H9 (cell line): ENCODE results near the gene SLC8B1. TPM values are rescaled to one million over a fixed set of nuclear protein-coding genes. Genes with fewer than 3 reads are reported as not detected.

Source experiments
- DNase-seq: peaks from one replicate; pipeline ENCODE4 v3.0.0-alpha.2; 2017
- H2AFZ ChIP-seq: one replicate; pipeline ENCODE4 v1.6.1; 2013; ENCODE audit warnings: mild to moderate bottlenecking, low read length, control low read depth, moderate library complexity
- H2AK5ac ChIP-seq: 2 replicates; pipeline ENCODE4 v1.6.1; 2013; ENCODE audit warnings: low read length, control low read depth, mixed read lengths; ENCODE audit not compliant: insufficient read length
- H2BK120ac ChIP-seq: one replicate; pipeline ENCODE4 v1.6.1; 2013; ENCODE audit warnings: low read depth, mild to moderate bottlenecking, low read length, control low read depth, inconsistent platforms; ENCODE audit not compliant: poor library complexity, severe bottlenecking
- H2BK12ac ChIP-seq: 2 replicates; pipeline ENCODE4 v1.6.1; 2013; ENCODE audit warnings: low read length, control low read depth, mixed read lengths, low read depth; ENCODE audit not compliant: insufficient read length
- H2BK15ac ChIP-seq: 2 replicates; pipeline ENCODE4 v1.6.1; 2013; ENCODE audit warnings: low read depth, low read length, control low read depth
- H2BK20ac ChIP-seq: one replicate; pipeline ENCODE4 v1.6.1; 2013; ENCODE audit warnings: low read depth, mild to moderate bottlenecking, low read length, control low read depth, inconsistent platforms; ENCODE audit not compliant: poor library complexity, severe bottlenecking
- H2BK5ac ChIP-seq: 2 replicates; pipeline ENCODE4 v1.6.1; 2013; ENCODE audit warnings: low read length, control low read depth, mixed read lengths; ENCODE audit not compliant: insufficient read length
- H3K14ac ChIP-seq: 2 replicates; pipeline ENCODE4 v1.6.1; 2013; ENCODE audit warnings: low read length, control low read depth; ENCODE audit not compliant: insufficient read depth
- H3K18ac ChIP-seq: 2 replicates; pipeline ENCODE4 v1.6.1; 2013; ENCODE audit warnings: low read depth, mild to moderate bottlenecking, mixed read lengths, low read length, control low read depth; ENCODE audit not compliant: insufficient read length
- H3K23ac ChIP-seq: 2 replicates; pipeline ENCODE4 v1.6.1; 2013; ENCODE audit warnings: low read length, control low read depth, mixed read lengths, low read depth; ENCODE audit not compliant: insufficient read length
- H3K23me2 ChIP-seq: 2 replicates; pipeline ENCODE4 v1.6.1; 2013; ENCODE audit warnings: low read depth, mild to moderate bottlenecking, mixed read lengths, low read length, control low read depth; ENCODE audit not compliant: insufficient read length, poor library complexity, severe bottlenecking
- H3K27ac ChIP-seq: 2 replicates; pipeline ENCODE4 v1.5.1; 2013; ENCODE audit warnings: low read length, control low read depth, mixed read lengths, low read depth; ENCODE audit not compliant: insufficient read length
- H3K27me3 ChIP-seq: 2 replicates; pipeline ENCODE4 v1.6.1; 2013; ENCODE audit warnings: low read length, control low read depth, inconsistent platforms; ENCODE audit not compliant: insufficient read depth
- H3K4ac ChIP-seq: 2 replicates; pipeline ENCODE4 v1.6.1; 2013; ENCODE audit warnings: low read depth, mild to moderate bottlenecking, control low read depth, inconsistent platforms, low read length, moderate library complexity
- H3K4me1 ChIP-seq: 2 replicates; pipeline ENCODE4 v1.6.1; 2013; ENCODE audit warnings: low read length, control low read depth, inconsistent platforms; ENCODE audit not compliant: insufficient read depth
- H3K4me2 ChIP-seq: 2 replicates; pipeline ENCODE4 v1.6.1; 2013; ENCODE audit warnings: low read length, control low read depth, mixed read lengths; ENCODE audit not compliant: insufficient read length, insufficient read depth
- H3K56ac ChIP-seq: 2 replicates; pipeline ENCODE4 v1.6.1; 2013; ENCODE audit warnings: low read depth, mild to moderate bottlenecking, mixed read lengths, low read length, control low read depth; ENCODE audit not compliant: insufficient read length
- H3K79me1 ChIP-seq: 2 replicates; pipeline ENCODE4 v1.6.1; 2013; ENCODE audit warnings: low read depth, mild to moderate bottlenecking, moderate library complexity, low read length, control low read depth, inconsistent platforms; ENCODE audit not compliant: insufficient read depth, poor library complexity, severe bottlenecking
- H3K79me2 ChIP-seq: 2 replicates; pipeline ENCODE4 v1.6.1; 2013; ENCODE audit warnings: low read length, control low read depth, inconsistent platforms; ENCODE audit not compliant: insufficient read depth
- H3K9ac ChIP-seq: 2 replicates; pipeline ENCODE4 v1.6.1; 2013; ENCODE audit warnings: low read length, control low read depth, mixed read lengths; ENCODE audit not compliant: insufficient read length; ENCODE audit errors: extremely low read depth
- H3K9me3 ChIP-seq: one replicate; pipeline ENCODE4 v1.6.1; 2013; ENCODE audit warnings: low read depth, low read length, inconsistent platforms; ENCODE audit not compliant: control insufficient read depth
- H3T11ph ChIP-seq: one replicate; pipeline ENCODE4 v1.6.1; 2013; ENCODE audit warnings: mild to moderate bottlenecking, low read length, control low read depth, inconsistent platforms
- H4K20me1 ChIP-seq: one replicate; pipeline ENCODE4 v1.6.1; 2013; ENCODE audit not compliant: control insufficient read depth, insufficient read length, insufficient read depth
- H4K5ac ChIP-seq: 2 replicates; pipeline ENCODE4 v1.6.1; 2013; ENCODE audit warnings: low read depth, mild to moderate bottlenecking, mixed read lengths, low read length, control low read depth; ENCODE audit not compliant: insufficient read length
- H4K8ac ChIP-seq: replicated peaks from 2 replicates; pipeline ENCODE4 v1.6.1; 2013; ENCODE audit warnings: low read length, control low read depth, mixed read lengths, low read depth; ENCODE audit not compliant: insufficient read length
- H4K91ac ChIP-seq: 2 replicates; pipeline ENCODE4 v1.6.1; 2013; ENCODE audit warnings: low read depth, mild to moderate bottlenecking, moderate library complexity, mixed read lengths, low read length, control low read depth; ENCODE audit not compliant: insufficient read length
- H3K27ac Mint-ChIP-seq, 3 experiments: 2 replicates in 2 of 3; 3 replicates in 1 of 3; pipeline ENCODE4 v1.8.0; 2020 to 2021; ENCODE audit warnings: mixed read lengths in 3 of 3, mild to moderate bottlenecking in 1 of 3, moderate library complexity in 1 of 3
- H3K27me3 Mint-ChIP-seq: 2 replicates; pipeline ENCODE4 v1.8.0; 2021; ENCODE audit warnings: low read depth, mild to moderate bottlenecking, moderate library complexity, mixed read lengths
- H3K36me3 Mint-ChIP-seq, 3 experiments: 2 replicates in 2 of 3; 3 replicates in 1 of 3; pipeline ENCODE4 v1.8.0; 2020 to 2021; ENCODE audit warnings: low read depth in 3 of 3, mixed read lengths in 3 of 3; ENCODE audit not compliant: insufficient read depth in 1 of 3
- H3K4me1 Mint-ChIP-seq, 2 experiments: 2 replicates each; pipeline ENCODE4 v1.8.0; 2020; ENCODE audit warnings: mixed read lengths in 2 of 2
- H3K4me3 Mint-ChIP-seq, 2 experiments: 2 replicates in 1 of 2; 3 replicates in 1 of 2; pipeline ENCODE4 v1.8.0; 2020 to 2021; ENCODE audit warnings: mild to moderate bottlenecking in 2 of 2, mixed read lengths in 2 of 2, moderate library complexity in 1 of 2
- H3K9me3 Mint-ChIP-seq, 2 experiments: 2 replicates in 1 of 2; 3 replicates in 1 of 2; pipeline ENCODE4 v1.8.0; 2020; ENCODE audit warnings: mild to moderate bottlenecking in 2 of 2, mixed read lengths in 2 of 2, moderate library complexity in 1 of 2
- CTCF ChIP-seq: fragments of 200-600 bp; sonication (generic); conservative IDR thresholded peaks from 3 replicates; pipeline ENCODE4 v1.8.0; 2021; ENCODE audit warnings: antibody characterized with exemption, mild to moderate bottlenecking
- WGBS: extraction: QIAGEN DNeasy Blood & Tissue Kit; methylation state at CpG from one replicate; pipeline ENCODE4 v1.1.7; 2013; ENCODE audit warnings: missing lambda C conversion rate, low lambda C conversion rate, mixed read lengths; ENCODE audit not compliant: insufficient read length; ENCODE audit errors: extremely low coverage; 5-methylcytosine and 5-hydroxymethylcytosine counted together
- total RNA-seq: library from RNA; stranded (reverse); gene quantifications from 2 replicates; pipeline ENCODE4 v1.2.1, GENCODE V29; 2021

Gene SLC8B1
- total RNA-seq, 1 experiment from 2014 or later: 10.4 TPM

DNA sequence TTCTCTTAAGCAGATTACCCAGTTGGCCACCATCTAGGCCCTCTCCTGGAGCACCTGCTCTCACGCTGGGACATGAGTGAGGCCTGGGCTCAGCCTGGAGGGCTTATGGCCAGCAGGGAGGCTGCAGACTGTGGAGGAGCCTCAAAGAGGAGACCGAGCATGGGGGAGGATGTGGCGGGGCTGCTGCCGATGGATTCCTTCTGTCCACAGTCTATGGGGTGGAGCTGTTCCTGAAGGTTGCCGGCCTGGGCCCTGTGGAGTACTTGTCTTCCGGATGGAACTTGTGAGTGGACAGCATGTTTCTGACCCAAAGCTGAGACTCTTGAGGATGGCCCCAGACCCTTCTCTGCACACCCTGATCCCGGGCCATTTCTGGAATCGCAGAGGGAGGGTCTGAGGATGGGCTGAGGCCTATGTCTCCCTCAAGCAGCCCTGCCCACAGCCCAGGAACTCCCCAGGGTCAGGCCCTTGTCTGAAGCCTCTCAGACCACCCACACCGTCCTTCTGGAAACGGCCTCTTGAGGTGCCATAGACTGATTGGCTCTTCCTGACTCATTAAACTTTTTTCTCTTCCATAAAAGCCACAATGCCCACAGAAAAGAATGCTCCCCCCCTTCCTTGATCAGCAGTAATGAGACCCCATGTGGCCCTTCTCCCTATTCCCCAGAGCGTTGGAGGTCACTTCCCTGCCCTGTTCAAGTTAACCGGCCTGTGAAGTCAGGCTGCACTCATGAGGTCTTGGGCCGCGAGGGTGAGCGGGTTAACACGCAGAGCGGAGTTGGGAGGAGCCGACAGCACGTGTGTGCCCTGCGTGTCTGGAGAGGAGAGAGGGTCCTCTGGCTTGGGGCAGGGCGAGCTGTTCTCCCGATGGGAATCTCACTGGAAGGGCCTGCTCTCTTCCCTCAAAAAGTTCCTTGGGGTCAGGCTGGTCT is 49.0 kb downstream of the SLC8B1 start:
- H3K4me3 Mint-ChIP-seq: no peak overlapping the region; a peak in 1 of 5 replicates
- H2BK120ac ChIP-seq: no peak overlapping the region

More for the DNA sequence above, 49.0 kb downstream of the SLC8B1 start:
- no peak overlapping the region for H2BK5ac ChIP-seq
- no peak for DNase-seq
- H3K9ac ChIP-seq: no peak overlapping the region
- no peak overlapping the region for H3K4ac ChIP-seq
- no peak overlapping the region for H4K8ac ChIP-seq
- no peaks in the 10 kb centered on the region for H3K27me3 ChIP-seq
- no peak overlapping the region for H2BK12ac ChIP-seq
- Mint-ChIP-seq H3K36me3 (peaks cover 7 to 19% (median 11%) of the 10 kb centered on the region in 3 experiments; a peak in 5 of 7 replicates), H3K27ac (peak overlapping the region; percentile 56 to 89 (median 85)), H3K27me3 (no peaks in the 10 kb centered on the region), H3K4me1 (peaks cover 0 to 7% of the 10 kb centered on the region in 2 experiments; a peak in 1 of 4 replicates), H3K9me3 (no peaks in the 10 kb centered on the region)
- no peaks in the 10 kb centered on the region for H3K4me1 ChIP-seq
- no peak overlapping the region for H3K18ac ChIP-seq
- H3K14ac ChIP-seq: no peak overlapping the region; the same call in 1 of the 2 replicates
- H3K23me2 ChIP-seq: no peaks in the 10 kb centered on the region
- H2AFZ ChIP-seq: no peak overlapping the region
- H2BK20ac ChIP-seq: no peak overlapping the region
- H2AK5ac ChIP-seq: no peak overlapping the region
- H3K79me1 ChIP-seq: no peaks in the 10 kb centered on the region
- H3K27ac ChIP-seq: no peak overlapping the region
- no peak overlapping the region for H4K91ac ChIP-seq
- H3K23ac ChIP-seq: no peak overlapping the region
- H3K56ac ChIP-seq: no peak overlapping the region
- no CpG with 5 or more reads among the region's 22 CpGs for WGBS
- H3T11ph ChIP-seq: no peak overlapping the region
- no peak overlapping the region for H2BK15ac ChIP-seq
- no peak overlapping the region for H4K5ac ChIP-seq
- no peak overlapping the region for H3K4me2 ChIP-seq
- no peaks in the 10 kb centered on the region for H3K79me2 ChIP-seq
- H4K20me1 ChIP-seq: peaks cover 2% of the 10 kb centered on the region
- no peaks in the 10 kb centered on the region for H3K9me3 ChIP-seq
- no peak for TF ChIP-seq CTCF
